HepG2 (cell line): Measurements from ENCODE around the gene SLC28A1. TPM values are rescaled to one million over a fixed set of nuclear protein-coding genes. Genes with fewer than 3 reads are reported as not detected.

Experiments used
- ATAC-seq: fragments of 200-7000 bp; cut with Tn5 transposase; 3 replicates; pipeline ENCODE4 v1.9.1; 2020; ENCODE audit warnings: mild to moderate bottlenecking, moderate library complexity
- BruUV-seq: library from RNA; stranded (reverse); fragments of 400-500 nt; replicated peaks from 2 replicates; lab custom pipeline; 2021; lab: Mats Ljungman, UMichigan
- CTCF ChIA-PET: fragments of 300-600 bp; formaldehyde crosslinking; extraction: SDS; loops from one replicate; lab custom pipeline; 2021; ENCODE audit warnings: low total read pairs, inconsistent platforms, low intra/inter-chr PET ratio; lab: Yijun Ruan, JAX
- POLR2A ChIA-PET: fragments of 350-600 bp; sonication (Branson Sonifier 250); formaldehyde crosslinking; loops from one replicate; lab custom pipeline; 2020; ENCODE audit warnings: antibody characterized with exemption, inconsistent platforms; lab: Yijun Ruan, JAX
- DNase-seq: peaks from one replicate; pipeline ENCODE4 v3.0.0-alpha.2; 2015; ENCODE audit warnings: low spot score
- FAIRE-seq: peaks from 3 replicates; lab custom pipeline; 2011; peaks lifted over from hg19 to GRCh38; lab: Jason Lieb, UNC
- H2AFZ ChIP-seq: one replicate; pipeline ENCODE4 v1.6.1; 2011; ENCODE audit warnings: low read length, inconsistent platforms
- H3K27ac ChIP-seq: fragments of 300-600 bp; 3 replicates; pipeline ENCODE4 v1.8.0; 2011; ENCODE audit warnings: mixed run types, mild to moderate bottlenecking, mixed read lengths, low read length, inconsistent platforms; ENCODE audit not compliant: insufficient read depth; ENCODE audit errors: extremely low read length
- H3K27me3 ChIP-seq, 2 experiments: fragments of 200-600 bp in 1 of 2; 2 replicates in 1 of 2; 3 replicates in 1 of 2; pipeline versions ENCODE4 v1.6.0 to v1.8.0; 2011; ENCODE audit warnings: low read length in 2 of 2, mild to moderate bottlenecking in 2 of 2, moderate library complexity in 2 of 2, inconsistent platforms in 1 of 2; ENCODE audit not compliant: insufficient read depth in 2 of 2, control insufficient read depth in 1 of 2
- H3K36me3 ChIP-seq, 2 experiments: fragments of 200-600 bp in 1 of 2; replicated peaks in 1 of 2; 2 replicates in 1 of 2; 3 replicates in 1 of 2; pipeline versions ENCODE4 v1.5.1 to v1.8.0; 2011; ENCODE audit warnings: low read length in 2 of 2, inconsistent platforms in 1 of 2; ENCODE audit not compliant: insufficient read depth in 2 of 2, control insufficient read depth in 1 of 2
- H3K4me1 ChIP-seq: 2 replicates; pipeline ENCODE4 v1.5.1; 2012; ENCODE audit warnings: low read length, inconsistent platforms; ENCODE audit not compliant: insufficient read depth
- H3K4me2 ChIP-seq: 2 replicates; pipeline ENCODE4 v1.6.0; 2011; ENCODE audit warnings: low read depth, low read length, inconsistent platforms
- H3K4me3 ChIP-seq, 3 experiments: fragments of 200-600 bp in 1 of 3; sonication (generic), shearing (Covaris generic) in 1 of 3; replicated peaks in 1 of 3; 2 replicates each; pipeline ENCODE4 v1.5.1; 2011 to 2016; ENCODE audit warnings: low read length in 3 of 3, inconsistent platforms in 2 of 3, low read depth in 2 of 3, mild to moderate bottlenecking in 2 of 3, control low read depth in 1 of 3, mixed read lengths in 1 of 3; ENCODE audit not compliant: insufficient read depth in 1 of 3
- H3K79me2 ChIP-seq: one replicate; pipeline ENCODE4 v1.6.1; 2011; ENCODE audit warnings: low read length, inconsistent platforms; ENCODE audit not compliant: insufficient read depth
- H3K9ac ChIP-seq: 2 replicates; pipeline ENCODE4 v1.6.0; 2011; ENCODE audit warnings: mild to moderate bottlenecking, low read depth, low read length, inconsistent platforms; ENCODE audit not compliant: insufficient read depth
- H3K9me3 ChIP-seq: 2 replicates; pipeline ENCODE4 v1.5.1; 2012; ENCODE audit warnings: mild to moderate bottlenecking, low read length
- H4K20me1 ChIP-seq: 2 replicates; pipeline ENCODE4 v1.6.0; 2011; ENCODE audit warnings: inconsistent platforms, mild to moderate bottlenecking, low read length, moderate library complexity; ENCODE audit not compliant: insufficient read depth
- HNF4A ChIP-seq: sonication (generic); formaldehyde crosslinking; IDR thresholded peaks from 2 replicates; pipeline ENCODE4 v1.4.0; 2020; ENCODE audit warnings: missing genetic modification reagents
- MLLT10 ChIP-seq: sonication (generic); formaldehyde crosslinking; IDR thresholded peaks from 2 replicates; pipeline ENCODE4 v1.4.0; 2020; ENCODE audit warnings: missing genetic modification reagents
- RARA ChIP-seq: IDR thresholded peaks from 2 replicates; pipeline ENCODE4 v1.6.1; 2016; ENCODE audit warnings: missing genetic modification reagents, missing compliant biosample characterization
- SALL1 ChIP-seq: sonication (generic); formaldehyde crosslinking; IDR thresholded peaks from 2 replicates; pipeline ENCODE4 v1.8.0; 2022; ENCODE audit warnings: mild to moderate bottlenecking, missing genetic modification reagents
- SP1 ChIP-seq, 2 experiments: fragments of 450-650 bp in 1 of 2; sonication (generic) in 1 of 2; formaldehyde crosslinking in 1 of 2; IDR thresholded peaks; 2 replicates each; pipeline versions ENCODE4 v1.4.0 to v1.6.1; 2016 to 2020; ENCODE audit warnings: missing genetic modification reagents in 1 of 2
- ZNF121 ChIP-seq: sonication (generic); formaldehyde crosslinking; IDR thresholded peaks from 2 replicates; pipeline ENCODE4 v1.5.0; 2020; ENCODE audit warnings: mild to moderate bottlenecking, missing genetic modification reagents
- ZNF230 ChIP-seq: sonication (generic); formaldehyde crosslinking; IDR thresholded peaks from 2 replicates; pipeline ENCODE4 v1.4.0; 2020; ENCODE audit warnings: mild to moderate bottlenecking, missing genetic modification reagents
- ZNF567 ChIP-seq: sonication (generic); formaldehyde crosslinking; IDR thresholded peaks from 2 replicates; pipeline ENCODE4 v1.8.1; 2023; ENCODE audit warnings: mild to moderate bottlenecking, missing genetic modification reagents, borderline replicate concordance
- ZNF609 ChIP-seq: sonication (generic); formaldehyde crosslinking; IDR thresholded peaks from 2 replicates; pipeline ENCODE4 v1.4.0; 2020; ENCODE audit warnings: mild to moderate bottlenecking, missing genetic modification reagents, borderline replicate concordance
- ZNF720 ChIP-seq: sonication (generic); formaldehyde crosslinking; IDR thresholded peaks from 2 replicates; pipeline ENCODE4 v1.4.0; 2020; ENCODE audit warnings: missing genetic modification reagents
- ZSCAN25 ChIP-seq: sonication (generic); formaldehyde crosslinking; IDR thresholded peaks from 2 replicates; pipeline ENCODE4 v1.8.0; 2022; ENCODE audit warnings: mild to moderate bottlenecking, missing genetic modification reagents
- WGBS: methylation state at CpG from one replicate; pipeline ENCODE4 v1.1.6; 2017; ENCODE audit warnings: low lambda C conversion rate; 5-methylcytosine and 5-hydroxymethylcytosine counted together
- in situ Hi-C: cut with HindIII; loops from 2 replicates; pipeline ENCODE4 v1.10.0; 2017; ENCODE audit warnings: low pct_unique_long_range_greater_than_20kb; ENCODE audit not compliant: extremely low pct_ligation_motif_present
- intact Hi-C: fragments of 100-400 bp; cut with micrococcal nuclease; formaldehyde crosslinking; loops from one replicate; pipeline ENCODE4 v1.10.0; 2022; ENCODE audit not compliant: unreplicated experiment
- polyA plus RNA-seq, 8 experiments: library from polyadenylated mRNA; depleted of rRNA in 3 of 8; stranded (reverse) in 7 of 8; unstranded in 1 of 8; fragments of >200 nt; fragmentation: Illumina TruSeq in 4 of 8; extraction: Trizol in 4 of 8; gene quantifications; 2 replicates each; pipeline versions ENCODE4 v1.2.1 to v1.2.3, GENCODE V29; 2011 to 2016; ENCODE audit warnings: low read depth in 4 of 8, missing spikeins in 1 of 8, mixed read lengths in 1 of 8; ENCODE audit not compliant: insufficient read depth in 1 of 8
- total RNA-seq, 5 experiments: library from RNA; depleted of rRNA; stranded (reverse); fragments of >200 nt; fragmentation: Illumina TruSeq; extraction: Trizol; gene quantifications; 2 replicates each; pipeline ENCODE4 v1.2.3, GENCODE V29; 2016; ENCODE audit warnings: low read depth in 1 of 5
- TF ChIP-seq, protein P1 (sequence below): sonication (generic); formaldehyde crosslinking; IDR thresholded peaks from 2 replicates; pipeline ENCODE4 v1.4.0; 2020; ENCODE audit warnings: missing genetic modification reagents, borderline replicate concordance

Gene SLC28A1
- total and polyA plus RNA-seq, 2 of the 13 experiments (the other 11 are each of a cell fraction or from before 2014, with no cell fraction given): 0.31 to 5.8 TPM

DNA sequence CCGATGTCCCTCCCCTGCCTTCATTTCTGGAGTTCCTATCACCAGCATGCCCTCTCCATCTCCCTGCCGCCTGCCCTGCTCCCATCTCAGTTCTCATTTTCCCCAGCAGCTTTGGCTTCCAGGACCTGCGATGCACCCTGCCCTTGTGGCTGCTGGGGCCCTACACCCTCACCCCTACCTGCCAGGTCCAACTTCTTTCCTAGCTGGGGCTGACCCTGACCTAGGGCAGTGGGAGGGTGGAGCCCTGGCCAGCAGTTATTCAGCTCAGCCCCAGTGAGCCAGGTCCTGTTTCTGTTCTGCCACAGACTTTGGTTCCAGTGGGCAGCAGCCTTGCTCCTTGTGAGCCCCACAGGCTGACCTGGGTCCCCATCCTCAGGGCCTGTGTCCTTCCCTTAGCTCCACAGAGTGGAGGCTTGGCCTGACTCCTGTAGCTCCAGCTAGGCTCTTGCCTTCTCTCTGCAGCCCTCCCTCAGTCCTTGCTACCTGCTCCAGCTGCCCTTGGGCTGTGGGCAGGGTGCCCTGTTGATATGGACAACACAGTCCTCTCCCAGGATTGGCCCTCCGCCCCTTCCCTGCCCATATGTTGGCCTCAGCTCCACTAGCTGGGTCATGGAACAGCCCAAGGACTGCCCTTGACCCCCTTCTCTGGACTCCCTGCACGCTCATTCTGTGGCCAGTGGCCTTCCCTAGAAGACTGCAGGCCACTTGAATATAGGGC lies 62.5 kb downstream of the SLC28A1 start:
- peak; percentile 70 for ATAC-seq
- no peak overlapping the region for H3K4me3 ChIP-seq
- H3K36me3 ChIP-seq: no peaks in the 10 kb centered on the region
- no peak overlapping the region for H3K9ac ChIP-seq
- H3K79me2 ChIP-seq: no peaks in the 10 kb centered on the region
- H3K27me3 ChIP-seq: peaks cover 0 to under 1% of the 10 kb centered on the region in 2 experiments; a peak in 1 of 5 replicates
- 62% methylated on average over 4 of the region's 5 CpGs for WGBS
- H2AFZ ChIP-seq: no peak overlapping the region
- H3K27ac ChIP-seq: no peak overlapping the region
- no peak for FAIRE-seq
- in situ Hi-C loops: no loop called here
- H4K20me1 ChIP-seq: no peaks in the 10 kb centered on the region
- DNase-seq: no peak
- POLR2A ChIA-PET: no interaction called here
- intact Hi-C loops: no loop called here
- BruUV-seq: no TSS peak
- H3K4me2 ChIP-seq: peak overlapping the region; percentile 1; the same call in 1 of the 2 replicates
- H3K9me3 ChIP-seq: no peaks in the 10 kb centered on the region
- peaks cover 40% of the 10 kb centered on the region for H3K4me1 ChIP-seq
- CTCF ChIA-PET: no interaction called here
- TF ChIP-seq ZNF567: no peak
- no peak for TF ChIP-seq SP1 (IDR thresholded peaks at IDR 0.05)
- no peak for TF ChIP-seq SP1 (CRISPR knock-in tag; IDR thresholded peaks at IDR 0.05)
- peak; percentile 35; the same call in 1 of the 2 replicates for TF ChIP-seq SALL1 (CRISPR knock-in tag)
- no peak for TF ChIP-seq ZNF609 (CRISPR knock-in tag)
- TF ChIP-seq, protein P1, sequence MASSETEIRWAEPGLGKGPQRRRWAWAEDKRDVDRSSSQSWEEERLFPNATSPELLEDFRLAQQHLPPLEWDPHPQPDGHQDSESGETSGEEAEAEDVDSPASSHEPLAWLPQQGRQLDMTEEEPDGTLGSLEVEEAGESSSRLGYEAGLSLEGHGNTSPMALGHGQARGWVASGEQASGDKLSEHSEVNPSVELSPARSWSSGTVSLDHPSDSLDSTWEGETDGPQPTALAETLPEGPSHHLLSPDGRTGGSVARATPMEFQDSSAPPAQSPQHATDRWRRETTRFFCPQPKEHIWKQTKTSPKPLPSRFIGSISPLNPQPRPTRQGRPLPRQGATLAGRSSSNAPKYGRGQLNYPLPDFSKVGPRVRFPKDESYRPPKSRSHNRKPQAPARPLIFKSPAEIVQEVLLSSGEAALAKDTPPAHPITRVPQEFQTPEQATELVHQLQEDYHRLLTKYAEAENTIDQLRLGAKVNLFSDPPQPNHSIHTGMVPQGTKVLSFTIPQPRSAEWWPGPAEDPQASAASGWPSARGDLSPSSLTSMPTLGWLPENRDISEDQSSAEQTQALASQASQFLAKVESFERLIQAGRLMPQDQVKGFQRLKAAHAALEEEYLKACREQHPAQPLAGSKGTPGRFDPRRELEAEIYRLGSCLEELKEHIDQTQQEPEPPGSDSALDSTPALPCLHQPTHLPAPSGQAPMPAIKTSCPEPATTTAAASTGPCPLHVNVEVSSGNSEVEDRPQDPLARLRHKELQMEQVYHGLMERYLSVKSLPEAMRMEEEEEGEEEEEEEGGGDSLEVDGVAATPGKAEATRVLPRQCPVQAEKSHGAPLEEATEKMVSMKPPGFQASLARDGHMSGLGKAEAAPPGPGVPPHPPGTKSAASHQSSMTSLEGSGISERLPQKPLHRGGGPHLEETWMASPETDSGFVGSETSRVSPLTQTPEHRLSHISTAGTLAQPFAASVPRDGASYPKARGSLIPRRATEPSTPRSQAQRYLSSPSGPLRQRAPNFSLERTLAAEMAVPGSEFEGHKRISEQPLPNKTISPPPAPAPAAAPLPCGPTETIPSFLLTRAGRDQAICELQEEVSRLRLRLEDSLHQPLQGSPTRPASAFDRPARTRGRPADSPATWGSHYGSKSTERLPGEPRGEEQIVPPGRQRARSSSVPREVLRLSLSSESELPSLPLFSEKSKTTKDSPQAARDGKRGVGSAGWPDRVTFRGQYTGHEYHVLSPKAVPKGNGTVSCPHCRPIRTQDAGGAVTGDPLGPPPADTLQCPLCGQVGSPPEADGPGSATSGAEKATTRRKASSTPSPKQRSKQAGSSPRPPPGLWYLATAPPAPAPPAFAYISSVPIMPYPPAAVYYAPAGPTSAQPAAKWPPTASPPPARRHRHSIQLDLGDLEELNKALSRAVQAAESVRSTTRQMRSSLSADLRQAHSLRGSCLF (CRISPR knock-in tag): no peak
- 0 out of 2 replicates have a peak, but pooled peaks have one; percentile 40 for TF ChIP-seq HNF4A (CRISPR knock-in tag)
- no peak for TF ChIP-seq ZNF230 (CRISPR knock-in tag)
- peak; percentile 25; the same call in 1 of the 2 replicates for TF ChIP-seq RARA (CRISPR knock-in tag)
- peak; percentile 97 for TF ChIP-seq ZSCAN25 (CRISPR knock-in tag)
- no peak for TF ChIP-seq MLLT10 (CRISPR knock-in tag)
- no peak for TF ChIP-seq ZNF720 (CRISPR knock-in tag)
- peak; percentile 21; the same call in 1 of the 2 replicates for TF ChIP-seq ZNF121 (CRISPR knock-in tag)
